Right cardiac atrium (tissue), 5 donors: Measurements from ENCODE around the gene GPER1. TPM values are rescaled to one million over a fixed set of nuclear protein-coding genes. Genes with fewer than 3 reads are reported as not detected.

ENCODE experiments used
- ATAC-seq, 2 donors: fragments of 200-7000 bp; cut with Tn5 transposase; one replicate each; pipeline versions ENCODE4 v1.8.0 to v1.9.1; 2020; ENCODE audit warnings: moderate library complexity in 2 of 2, mild to moderate bottlenecking in 1 of 2
- DNase-seq, 3 donors: peaks; one replicate each; pipeline ENCODE4 v3.0.0-alpha.2; 2020
- H3K27ac ChIP-seq: one replicate; pipeline ENCODE4 v1.5.1; 2013; ENCODE audit warnings: mild to moderate bottlenecking, low read length, control low read depth, moderate library complexity
- H3K27me3 ChIP-seq: one replicate; pipeline ENCODE4 v1.6.1; 2013; ENCODE audit not compliant: control insufficient read depth, insufficient read depth
- H3K4me1 ChIP-seq: one replicate; pipeline ENCODE4 v1.6.1; 2013; ENCODE audit warnings: low read length; ENCODE audit not compliant: control insufficient read depth, insufficient read depth
- H3K4me3 ChIP-seq: one replicate; pipeline ENCODE4 v1.5.1; 2013; ENCODE audit warnings: low read length, control low read depth
- H3K9me3 ChIP-seq: one replicate; pipeline ENCODE4 v1.6.1; 2013; ENCODE audit warnings: low read length; ENCODE audit not compliant: control insufficient read depth
- WGBS: extraction: QIAGEN DNeasy Blood & Tissue Kit; methylation state at CpG from one replicate; pipeline ENCODE4 v1.1.7; 2013; 5-methylcytosine and 5-hydroxymethylcytosine counted together
- intact Hi-C, 4 donors: fragments of 100-400 bp; cut with DNase I; formaldehyde crosslinking; loops; one replicate each; pipeline versions ENCODE4 v1.11.0 to v1.14.0; 2022 to 2023
- polyA plus RNA-seq: library from polyadenylated mRNA; stranded (reverse); fragments of 200-250 nt; gene quantifications from one replicate; pipeline ENCODE4 v1.2.3, GENCODE V29; 2013
- total RNA-seq, 4 donors: library from RNA; stranded (reverse); fragmentation: NEBNext Ultra II Directional; extraction: Animal tissue kit (Norgen Biotek cat#: 25700); gene quantifications; one replicate each; pipeline ENCODE4 v1.2.1, GENCODE V29; 2021
- donor health status: healthy with polysubstance abuse.
- donor health status: DM: no; HTN: yes; CAD: no.
- donor health status: DM: no; HTN: no; CAD: no.
- donor health status: DM: no; HTN: yes; CAD: no; lungs with severe emphysema.
- donor health status: DM: yes; HTN: yes; CAD: no.

Gene GPER1
- total and polyA plus RNA-seq, 5 donors: 3.0 to 6.7 (median 4.3) TPM

DNA sequence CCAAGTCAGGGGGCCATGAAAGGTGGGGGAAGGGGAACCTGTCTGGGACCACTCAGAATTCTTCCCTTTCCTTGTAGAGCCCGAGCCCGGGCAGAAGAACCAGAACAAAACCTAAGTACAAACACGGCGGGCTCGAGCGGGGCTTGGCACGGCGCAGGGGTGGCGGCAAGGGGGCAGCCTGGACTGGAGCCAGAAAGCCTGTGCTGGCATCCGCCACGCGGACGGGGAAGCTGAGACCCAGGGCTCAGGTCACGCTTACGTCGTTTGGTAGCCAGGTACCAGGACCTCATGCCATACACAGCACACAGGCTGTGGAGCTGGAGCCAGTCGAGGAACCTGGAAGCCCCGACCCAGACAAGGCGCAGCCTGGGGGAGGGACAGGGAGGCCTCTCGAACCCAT lies 6.6 kb upstream of the GPER1 start:
- Histone ChIP-seq H3K9me3 (no peaks in the 10 kb centered on the region), H3K4me3 (no peak overlapping the region), H3K27ac (no peak overlapping the region), H3K4me1 (no peaks in the 10 kb centered on the region), H3K27me3 (no peaks in the 10 kb centered on the region)
- ATAC-seq (no peak), DNase-seq (no peak)
- intact Hi-C loops: no loop called here
- 92% methylated on average over 20 of the region's 20 CpGs for WGBS

DNA sequence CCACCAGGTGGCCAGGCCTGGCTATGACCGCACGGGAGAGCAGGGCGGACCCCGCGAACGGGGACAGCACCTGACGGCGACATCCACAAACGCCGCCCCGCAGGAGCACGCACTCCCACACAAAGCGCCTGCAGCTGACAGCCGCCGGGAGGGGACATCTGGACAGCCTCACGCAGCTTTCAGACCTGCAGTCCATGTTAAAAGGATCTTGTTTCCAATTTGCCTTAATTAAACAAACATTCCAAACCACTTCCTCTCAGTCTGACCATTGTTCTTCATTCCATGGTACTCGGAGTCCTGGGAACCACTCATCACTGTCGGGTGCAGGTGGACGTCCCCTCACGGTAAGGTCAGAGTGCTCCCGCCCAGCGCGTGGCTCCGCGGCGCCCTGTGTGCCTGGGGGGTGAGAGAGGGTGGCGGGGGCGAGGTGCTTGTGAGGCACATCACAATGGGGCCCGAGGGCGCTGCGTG lies 5.9 kb upstream of the GPER1 start:
- intact Hi-C loops: no loop called here
- ATAC-seq (no peak), DNase-seq (no peak)
- Histone ChIP-seq H3K27ac (no peak overlapping the region), H3K4me3 (no peak overlapping the region), H3K4me1 (no peaks in the 10 kb centered on the region), H3K27me3 (no peaks in the 10 kb centered on the region), H3K9me3 (no peaks in the 10 kb centered on the region)
- 53% methylated on average over 31 of the region's 31 CpGs for WGBS

DNA sequence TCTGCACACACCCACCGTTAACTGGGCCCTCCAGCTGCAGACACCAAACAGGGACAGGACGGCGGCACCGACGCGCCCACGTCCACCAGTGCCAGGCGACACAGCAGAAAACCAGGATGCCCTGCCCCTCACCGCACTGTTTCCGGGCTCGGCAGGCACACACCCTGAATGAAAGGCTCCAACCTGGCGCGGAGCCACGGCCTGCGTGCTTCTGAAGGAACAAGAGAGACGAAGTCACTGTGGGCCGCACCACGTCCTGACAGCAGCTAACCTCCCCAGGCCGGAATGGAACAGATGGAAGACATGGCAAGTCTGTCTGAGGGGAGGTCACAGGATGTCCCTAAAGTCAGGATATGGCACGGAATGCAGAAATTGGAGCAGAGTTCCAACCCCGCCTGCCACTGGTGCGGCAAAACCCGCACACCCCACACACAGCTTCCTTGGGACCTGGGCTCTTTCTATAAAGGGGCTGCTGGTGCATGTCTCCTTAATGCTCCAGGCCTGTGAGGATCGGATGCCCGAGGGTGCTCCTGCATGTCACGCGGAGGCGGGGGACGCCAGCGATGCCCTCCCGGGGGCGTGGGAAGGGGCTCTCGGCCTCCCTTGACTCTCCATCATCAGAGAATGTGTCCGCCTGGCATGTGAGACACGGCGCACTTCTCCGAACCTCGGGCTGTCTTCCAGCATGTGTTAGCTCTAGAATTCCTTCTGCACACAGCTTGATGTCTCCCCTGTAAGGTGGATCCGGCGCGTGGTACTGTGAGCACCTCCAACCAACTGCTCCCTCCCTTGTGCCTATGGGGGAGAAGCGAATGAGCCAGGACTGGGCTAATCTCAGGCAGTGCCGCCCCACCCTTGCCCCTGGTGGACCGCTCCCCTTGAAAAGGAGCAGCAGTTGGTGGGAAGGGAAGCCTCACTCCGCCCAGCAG lies 3.9 kb upstream of the GPER1 start:
- intact Hi-C loops: no loop called here
- 86% methylated on average over 45 of the region's 45 CpGs for WGBS

DNA sequence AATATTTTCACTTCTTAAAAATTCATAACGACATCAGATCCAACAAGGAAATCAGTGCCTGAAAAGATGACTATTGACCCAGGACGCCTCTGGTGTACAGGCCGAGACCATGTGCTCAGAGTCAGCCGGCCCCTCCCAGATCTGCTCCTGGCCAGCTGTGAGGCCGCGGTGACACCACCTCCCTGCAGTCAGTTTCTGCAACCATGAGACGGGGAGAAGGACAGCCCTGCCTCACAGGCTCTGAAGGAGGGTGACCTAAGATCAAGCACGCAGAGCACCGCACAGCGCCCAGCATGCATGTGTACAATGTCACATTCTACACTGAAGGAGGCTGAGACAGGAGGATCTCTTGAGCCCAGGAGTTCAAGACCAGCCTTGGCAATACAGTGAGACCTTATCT lies 2.6 kb upstream of the GPER1 start:
- Histone ChIP-seq H3K9me3 (no peaks in the 10 kb centered on the region), H3K4me3 (no peak overlapping the region), H3K27me3 (no peaks in the 10 kb centered on the region), H3K4me1 (no peaks in the 10 kb centered on the region), H3K27ac (no peak overlapping the region)
- 80% methylated on average over 10 of the region's 10 CpGs for WGBS
- DNase-seq: no peak
- intact Hi-C loops: no loop called here
- no peak for ATAC-seq

More for the DNA sequence above, 3.9 kb upstream of the GPER1 start:
- H3K27ac ChIP-seq: no peak overlapping the region
- DNase-seq (peak; percentile 56 to 83 (median 81)), ATAC-seq (no peak)
- H3K27me3 ChIP-seq: no peaks in the 10 kb centered on the region
- no peaks in the 10 kb centered on the region for H3K4me1 ChIP-seq
- no peaks in the 10 kb centered on the region for H3K9me3 ChIP-seq
- no peak overlapping the region for H3K4me3 ChIP-seq

DNA sequence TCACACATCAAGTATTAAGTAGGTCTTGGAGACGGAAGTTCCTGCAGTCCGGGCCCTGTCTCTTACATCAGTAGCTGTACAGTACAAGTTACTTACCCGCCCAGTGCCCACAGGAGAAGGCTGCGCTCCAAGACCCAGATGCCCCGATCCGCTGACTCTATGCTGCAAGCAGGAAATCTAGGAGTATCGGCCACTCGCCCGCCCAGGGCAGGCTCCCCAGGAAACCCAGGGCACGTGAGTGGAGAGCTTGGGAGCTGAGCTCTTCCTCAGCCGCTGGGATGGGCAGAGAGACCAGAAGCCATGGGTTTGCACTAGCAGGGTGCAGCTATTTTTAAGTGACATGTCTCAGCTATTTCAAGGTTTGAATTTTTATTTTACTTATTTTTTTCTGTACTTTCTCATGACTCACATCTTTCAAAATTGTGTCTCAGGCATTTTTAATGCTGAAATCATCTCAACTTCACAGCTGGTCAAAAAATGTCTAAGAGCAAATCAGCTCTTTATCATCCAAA lies 1.9 kb upstream of the GPER1 start:
- intact Hi-C loops: loop anchor here in 1 of 4 donors (2.0 kb wide), 1 partner anchor 37 kb away; no protein-coding TSS in a partner anchor
- H3K4me3 ChIP-seq: no peak overlapping the region
- no peaks in the 10 kb centered on the region for H3K4me1 ChIP-seq
- H3K27ac ChIP-seq: no peak overlapping the region
- no peak for DNase-seq
- H3K27me3 ChIP-seq: no peaks in the 10 kb centered on the region
- 92% methylated on average over 11 of the region's 11 CpGs for WGBS
- ATAC-seq: no peak
- no peaks in the 10 kb centered on the region for H3K9me3 ChIP-seq

DNA sequence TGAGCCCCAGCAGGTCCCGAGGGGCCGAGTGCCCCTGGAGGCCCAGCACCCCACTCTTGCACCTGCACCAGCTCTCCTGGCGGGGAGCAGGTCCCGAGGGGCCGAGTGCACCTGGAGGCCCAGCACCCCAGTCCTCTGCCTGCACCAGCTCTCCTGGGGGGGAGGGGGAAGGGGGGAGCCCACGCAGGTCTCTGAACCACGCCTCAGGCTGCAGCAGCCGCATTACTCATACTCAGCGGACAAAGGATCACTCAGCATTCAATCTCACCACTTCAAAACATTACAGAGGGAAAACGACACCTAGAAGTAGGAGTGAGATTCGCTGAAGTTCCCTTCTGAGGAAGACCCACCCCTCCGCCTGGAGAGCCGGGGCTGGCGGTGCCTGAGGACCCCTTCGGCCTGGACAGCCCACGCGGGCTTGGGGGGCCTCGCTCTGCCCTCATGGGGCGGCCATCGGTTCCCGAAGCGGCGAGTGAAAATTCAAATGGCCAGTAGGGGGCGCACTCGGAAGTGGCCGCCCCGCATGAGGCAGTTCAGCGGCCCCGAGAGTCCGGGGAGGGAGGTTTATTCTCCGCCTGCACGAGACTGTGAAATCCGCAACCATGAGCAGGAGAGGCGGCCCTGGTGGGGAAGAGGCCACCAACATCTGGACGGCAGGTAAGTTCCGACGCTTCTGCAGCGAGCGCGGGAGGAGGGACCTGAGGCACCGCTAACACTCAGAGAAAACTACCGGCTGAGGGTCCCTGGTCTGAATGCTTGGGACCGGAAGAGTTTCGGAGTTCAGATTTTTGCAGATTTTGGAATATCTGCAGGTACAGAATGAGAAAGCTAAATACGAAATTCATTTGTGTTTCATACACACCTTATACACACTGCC lies 1.1 kb upstream of the GPER1 start:
- intact Hi-C loops: loop anchor here in 1 of 4 donors (2.0 kb wide), 1 partner anchor 36 kb away; no protein-coding TSS in a partner anchor
- H3K4me3 ChIP-seq: peak overlapping the region; percentile 21
- no peaks in the 10 kb centered on the region for H3K27me3 ChIP-seq
- H3K27ac ChIP-seq: no peak overlapping the region
- peak; percentile 76 to 90 (median 90) for DNase-seq
- H3K9me3 ChIP-seq: no peaks in the 10 kb centered on the region
- WGBS: 12% methylated on average over 45 of the region's 45 CpGs
- no peaks in the 10 kb centered on the region for H3K4me1 ChIP-seq
- ATAC-seq: peak; percentile 68 to 77

DNA sequence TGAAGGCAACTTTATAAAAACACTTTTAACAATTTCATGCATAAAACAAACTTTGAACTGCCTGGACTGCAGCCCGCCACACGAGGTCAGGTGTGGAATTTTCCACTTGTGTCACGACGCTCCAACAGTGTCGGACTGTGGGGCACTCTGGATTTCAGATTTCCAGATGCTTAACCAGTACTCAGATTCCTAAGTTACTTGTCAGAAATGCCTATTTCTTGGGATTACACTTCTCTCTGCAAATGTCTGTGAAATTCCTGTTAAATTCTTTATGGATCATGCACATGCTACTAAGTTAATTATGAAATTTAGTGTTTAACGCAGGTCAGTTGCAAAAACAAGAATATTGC lies 473 bp upstream of the GPER1 start:
- WGBS: 22% methylated on average over 6 of the region's 6 CpGs
- H3K9me3 ChIP-seq: no peaks in the 10 kb centered on the region
- no peaks in the 10 kb centered on the region for H3K27me3 ChIP-seq
- DNase-seq (no peak), ATAC-seq (no peak)
- peak overlapping the region; percentile 21 for H3K4me3 ChIP-seq
- H3K4me1 ChIP-seq: no peaks in the 10 kb centered on the region
- intact Hi-C loops: loop anchor here in 1 of 4 donors (2.0 kb wide), 1 partner anchor 35 kb away; no protein-coding TSS in a partner anchor
- H3K27ac ChIP-seq: no peak overlapping the region

DNA sequence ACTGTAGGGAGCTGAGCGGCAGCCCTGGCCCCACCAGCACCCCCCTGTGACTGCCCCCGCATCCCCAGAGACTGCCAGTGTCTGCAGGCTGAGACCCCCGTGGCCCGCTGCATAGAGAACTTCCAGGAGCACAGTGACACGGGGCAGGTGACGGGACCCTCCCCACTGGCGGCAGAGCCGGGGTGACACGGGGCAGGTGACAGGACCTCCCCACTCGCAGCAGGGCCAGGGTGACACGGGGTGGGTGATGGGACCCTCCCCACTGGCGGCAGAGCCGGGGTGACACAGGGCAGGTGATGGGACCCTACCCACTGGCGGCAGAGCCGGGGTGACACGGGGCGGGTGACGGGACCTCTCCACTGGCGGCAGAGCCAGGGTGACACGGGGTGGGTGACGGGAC lies 2.3 kb downstream of the GPER1 start:
- intact Hi-C loops: no loop called here
- Histone ChIP-seq H3K9me3 (no peaks in the 10 kb centered on the region), H3K4me1 (no peaks in the 10 kb centered on the region), H3K27me3 (no peaks in the 10 kb centered on the region), H3K27ac (no peak overlapping the region), H3K4me3 (no peak overlapping the region)
- no peak for ATAC-seq
- WGBS: 89% methylated on average over 21 of the region's 21 CpGs
- peak in 1 of 3 donors; percentile 40 for DNase-seq

DNA sequence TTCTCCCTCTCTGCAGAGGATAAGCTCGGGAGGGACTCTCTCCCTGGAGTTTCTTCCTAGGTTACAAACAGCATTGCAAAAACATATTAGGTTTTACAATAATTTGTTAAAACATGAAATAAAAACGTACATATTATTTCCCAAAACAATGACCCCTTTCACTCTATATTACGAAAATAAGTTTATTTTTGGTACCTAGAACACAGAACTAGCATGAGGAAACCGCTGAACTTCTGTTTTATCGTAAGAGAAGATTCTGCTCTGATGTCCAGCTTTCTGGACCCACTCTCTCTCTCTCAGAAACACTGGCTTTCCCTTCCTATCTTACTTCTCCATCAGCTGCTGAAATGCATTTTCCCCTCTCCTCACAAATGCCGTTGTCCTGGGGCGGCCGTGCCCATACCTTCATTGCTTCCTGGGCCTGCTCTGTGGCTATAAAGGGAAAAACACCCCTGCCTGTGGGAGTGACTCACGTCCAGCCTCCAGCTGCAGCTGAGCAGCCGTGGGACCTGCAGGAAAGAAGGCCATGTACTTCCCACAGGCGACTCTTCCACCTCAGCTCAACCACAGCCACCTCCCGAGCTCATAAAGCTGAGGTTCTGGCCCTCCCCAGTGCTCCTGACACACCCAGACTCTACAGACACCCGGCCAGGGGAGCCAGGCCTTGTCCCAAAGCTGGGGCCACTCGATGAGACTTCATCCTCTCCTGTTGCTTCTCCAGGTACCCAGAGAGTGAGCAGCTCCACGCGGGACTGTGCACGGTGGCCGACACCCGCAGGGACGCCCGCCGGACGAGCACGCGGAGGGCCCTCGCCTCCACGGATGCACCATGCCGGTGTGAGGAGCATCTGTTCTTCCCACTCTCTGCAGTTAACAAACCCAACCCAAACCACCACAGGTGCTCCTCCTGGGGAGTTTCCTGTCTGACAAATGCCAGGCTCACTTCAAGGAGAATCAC lies 3.1 kb downstream of the GPER1 start:
- 80% methylated on average over 28 of the region's 28 CpGs for WGBS
- intact Hi-C loops: no loop called here
- H3K27ac ChIP-seq: no peak overlapping the region
- H3K9me3 ChIP-seq: no peaks in the 10 kb centered on the region
- ATAC-seq: no peak
- no peaks in the 10 kb centered on the region for H3K27me3 ChIP-seq
- no peak for DNase-seq
- no peak overlapping the region for H3K4me3 ChIP-seq
- H3K4me1 ChIP-seq: no peaks in the 10 kb centered on the region

DNA sequence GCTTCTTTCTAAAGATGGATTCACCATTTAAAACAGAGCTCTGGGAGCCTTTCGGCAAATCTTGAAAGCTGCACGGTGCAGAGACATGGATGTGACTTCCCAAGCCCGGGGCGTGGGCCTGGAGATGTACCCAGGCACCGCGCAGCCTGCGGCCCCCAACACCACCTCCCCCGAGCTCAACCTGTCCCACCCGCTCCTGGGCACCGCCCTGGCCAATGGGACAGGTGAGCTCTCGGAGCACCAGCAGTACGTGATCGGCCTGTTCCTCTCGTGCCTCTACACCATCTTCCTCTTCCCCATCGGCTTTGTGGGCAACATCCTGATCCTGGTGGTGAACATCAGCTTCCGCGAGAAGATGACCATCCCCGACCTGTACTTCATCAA lies 3.7 kb downstream of the GPER1 start:
- no peak overlapping the region for H3K27ac ChIP-seq
- 96% methylated on average over 18 of the region's 18 CpGs for whole genome bisulfite sequencing
- ATAC-seq: no peak

More for the DNA sequence above, 3.7 kb downstream of the GPER1 start:
- H3K9me3 ChIP-seq: no peaks in the 10 kb centered on the region
- no peak for DNase-seq
- intact Hi-C loops: no loop called here
- H3K4me3 ChIP-seq: no peak overlapping the region
- no peaks in the 10 kb centered on the region for H3K27me3 ChIP-seq
- no peaks in the 10 kb centered on the region for H3K4me1 ChIP-seq
